NCI-H2107 treated with DMSO at 0.1 percent for 48 hours (cell line): Measurements from ENCODE around the gene TMC3.
"Not testable (repeated sequence)": the region's sequence is repeated elsewhere in the genome, so short reads cannot be mapped to it uniquely, and the experiment has no call there.

Experiments used
- DNase-seq: peaks from one replicate; lab custom pipeline; 2025; ENCODE audit not compliant: unreplicated experiment; lab: John Stamatoyannopoulos, UW

Gene TMC3

DNA sequence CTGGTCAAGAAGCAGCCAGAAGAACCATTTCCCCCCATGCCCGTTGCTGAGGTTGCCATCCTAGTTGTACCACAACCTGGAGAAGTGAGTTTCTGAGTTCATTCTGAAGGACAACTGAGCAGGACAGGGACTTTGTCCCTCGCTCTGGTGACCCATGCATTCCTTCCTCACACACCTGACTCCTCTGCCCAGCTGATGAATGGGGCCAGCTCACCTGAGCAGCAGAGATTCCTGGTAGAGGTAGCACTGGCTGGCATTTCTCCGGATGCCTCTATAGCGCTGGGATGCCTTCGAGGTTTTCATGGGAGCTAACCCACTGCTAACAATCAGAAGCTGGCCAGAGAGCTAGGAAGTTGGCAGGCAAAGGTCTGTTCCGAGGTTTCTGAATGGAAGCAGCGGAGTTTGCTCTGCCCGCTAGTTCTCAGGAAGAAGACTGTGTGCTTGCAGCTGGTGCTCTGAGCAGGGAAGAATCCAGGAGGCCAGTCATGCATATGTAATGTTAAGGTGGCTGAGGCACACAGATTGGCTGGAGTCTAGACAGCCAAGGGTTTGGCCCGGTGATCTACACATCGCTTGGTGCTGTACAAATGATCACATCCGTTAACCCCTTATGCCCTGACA, at the start of gene TMC3:
TMC3 (minus strand) TSS at position 439 of the 621 bp plus-strand sequence; CDS start at position 303, 136 bp downstream.
- DNase-seq, result no peak

DNA sequence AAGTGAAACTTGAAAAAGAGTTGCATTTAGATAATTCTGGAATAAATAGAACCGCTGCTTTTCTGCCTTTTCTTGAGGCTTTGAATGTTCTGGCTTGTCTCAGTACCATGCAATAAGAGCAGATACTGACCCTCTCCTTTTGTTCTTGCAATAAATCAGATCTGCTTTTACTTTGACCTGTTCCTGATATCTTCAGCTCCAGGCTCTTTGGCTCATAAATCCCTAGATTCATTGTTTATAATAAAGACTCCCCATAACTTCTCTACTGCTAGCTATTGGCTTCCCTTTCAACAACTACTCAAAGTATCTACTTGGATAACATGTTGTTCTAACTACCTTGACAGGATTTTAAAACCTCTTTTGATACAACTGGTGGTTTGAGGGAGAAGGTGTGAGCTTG, 47.4 kb upstream of the TMC3 start:
- no peak for DNase-seq

DNA sequence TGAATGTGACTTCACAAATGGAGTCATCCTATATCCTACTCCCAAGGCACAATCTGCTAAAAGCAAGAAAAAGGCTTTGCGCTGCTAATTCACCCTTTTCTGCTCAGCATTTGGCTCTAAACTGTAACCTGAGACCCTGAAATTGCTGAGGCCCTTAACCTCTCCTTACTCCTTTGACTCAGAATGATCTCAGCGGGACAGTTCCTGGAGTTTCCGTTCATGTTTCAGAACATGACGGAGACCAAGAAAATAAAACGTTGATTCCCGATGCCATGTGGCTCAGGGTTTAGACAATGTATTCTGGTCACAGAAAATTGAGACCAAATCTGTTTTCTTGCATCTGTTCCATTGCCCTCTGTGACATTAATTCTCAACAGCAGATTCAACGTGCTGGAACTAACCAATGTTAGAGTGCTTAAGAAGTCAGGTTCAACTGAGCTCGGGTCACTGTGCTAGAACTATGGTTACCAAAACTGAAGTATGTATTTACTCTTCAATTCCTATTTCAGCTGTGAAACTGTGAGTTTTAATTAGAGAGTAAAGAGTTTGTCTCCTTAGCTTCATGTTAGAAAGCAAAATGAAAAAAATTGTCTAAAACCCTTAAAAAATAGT, 45.4 kb upstream of the TMC3 start:
- peak; percentile 52 for DNase-seq

GRCh38 chr15:81418891-81419290, 44.9 kb upstream of the TMC3 start:
- no peak for DNase-seq

GRCh38 chr15:81418444-81418843, 44.4 kb upstream of the TMC3 start:
- no peak for DNase-seq

- not testable (repeated sequence) for DNase-seq
Measured at GRCh38 chr15:81414274-81414968, 40.4 kb upstream of the TMC3 start.

DNA sequence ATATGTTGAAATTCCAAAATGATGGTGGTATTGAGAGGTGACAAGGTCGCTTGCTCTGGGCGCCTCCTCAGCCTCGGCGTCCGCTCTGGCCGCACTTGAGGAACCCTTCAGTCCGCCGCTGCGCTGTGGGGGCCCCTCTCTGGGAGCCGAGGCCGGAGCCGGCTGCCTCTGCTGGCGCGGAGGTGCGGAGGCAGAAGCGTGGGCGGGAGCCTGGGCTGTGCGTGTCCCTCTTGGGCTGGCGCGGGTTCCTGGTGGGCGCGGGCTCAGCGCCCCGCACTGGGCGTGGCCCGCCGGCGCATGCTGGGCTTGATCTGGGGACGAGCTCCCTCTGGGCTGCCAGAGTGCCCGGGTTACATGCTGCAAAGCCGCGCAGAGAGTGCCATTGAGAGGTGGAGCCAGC, 39.8 kb upstream of the TMC3 start:
- no peak for DNase-seq

- no peak for DNase-seq
Measured at GRCh38 chr15:81411969-81412633, 38.1 kb upstream of the TMC3 start.

GRCh38 chr15:81411051-81411450, 37.0 kb upstream of the TMC3 start:
- DNase-seq, result no peak

GRCh38 chr15:81410318-81410753, 36.3 kb upstream of the TMC3 start:
- peak; percentile 45 for DNase-seq

- DNase-seq, result no peak
Measured at GRCh38 chr15:81407718-81408117, 33.7 kb upstream of the TMC3 start.

DNA sequence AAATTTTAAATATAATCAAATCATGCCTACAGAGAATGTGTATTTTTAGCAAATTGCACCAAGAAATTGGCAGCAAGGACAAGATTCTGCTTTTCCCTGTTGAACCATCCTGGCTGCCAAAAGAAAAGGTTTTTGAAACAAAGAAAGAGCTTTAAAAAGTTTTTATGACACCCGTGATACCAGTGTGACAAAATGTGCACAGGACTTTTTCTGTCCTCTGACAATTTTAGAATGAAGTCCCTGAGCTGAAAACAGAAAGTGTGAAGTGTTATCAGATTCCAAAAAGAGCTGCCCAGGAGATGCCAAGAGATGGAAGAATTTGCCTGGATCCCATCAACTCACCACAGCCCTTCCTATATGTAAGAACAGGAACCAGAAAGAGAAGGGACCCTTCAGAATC, 33.2 kb upstream of the TMC3 start:
- no peak for DNase-seq

GRCh38 chr15:81400640-81401236, 26.7 kb upstream of the TMC3 start:
- DNase-seq, result peak; percentile 4

GRCh38 chr15:81398910-81399551, 25.0 kb upstream of the TMC3 start:
- DNase-seq, result no peak

DNA sequence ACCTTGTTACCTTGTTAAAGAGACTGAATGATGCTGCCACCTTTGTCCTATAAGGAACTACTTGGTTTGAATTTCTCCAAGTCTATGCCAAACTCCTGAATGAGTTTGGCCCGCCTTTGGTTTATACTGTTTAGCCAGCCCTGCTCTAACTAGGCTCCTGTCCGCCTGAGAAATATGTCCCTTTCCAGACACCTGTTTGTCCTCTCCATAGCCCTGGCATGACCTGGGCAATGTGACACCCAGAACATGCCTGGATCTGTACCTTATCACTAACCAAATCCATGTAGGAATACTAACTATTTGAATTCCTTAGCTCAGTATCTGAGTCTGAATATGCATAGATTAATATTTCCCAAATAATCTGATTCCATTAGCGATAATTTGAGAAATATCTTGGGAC, 24.4 kb upstream of the TMC3 start:
- DNase-seq, result no peak

GRCh38 chr15:81394603-81395002, 20.6 kb upstream of the TMC3 start:
- no peak for DNase-seq

DNA sequence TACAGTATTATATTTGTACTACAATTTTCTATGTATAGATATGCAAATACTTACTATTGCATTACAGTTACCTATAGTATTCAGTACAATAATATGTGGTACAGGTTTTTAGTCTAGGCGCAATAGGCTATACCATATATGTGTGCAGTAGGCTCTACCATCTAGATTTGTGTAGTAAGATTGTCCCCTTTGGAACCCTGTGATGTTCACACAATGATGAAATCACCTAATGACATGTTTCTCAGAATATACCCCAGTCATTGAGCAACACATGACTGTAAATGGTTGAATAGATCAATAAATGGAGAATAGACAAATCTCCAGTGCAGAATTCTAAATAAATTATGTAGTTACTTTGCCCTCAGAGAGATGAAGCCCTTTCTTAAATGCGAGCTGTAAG, 17.6 kb upstream of the TMC3 start:
- DNase-seq, result no peak

- no peak for DNase-seq
Measured at GRCh38 chr15:81388436-81388770, 14.4 kb upstream of the TMC3 start.

DNA sequence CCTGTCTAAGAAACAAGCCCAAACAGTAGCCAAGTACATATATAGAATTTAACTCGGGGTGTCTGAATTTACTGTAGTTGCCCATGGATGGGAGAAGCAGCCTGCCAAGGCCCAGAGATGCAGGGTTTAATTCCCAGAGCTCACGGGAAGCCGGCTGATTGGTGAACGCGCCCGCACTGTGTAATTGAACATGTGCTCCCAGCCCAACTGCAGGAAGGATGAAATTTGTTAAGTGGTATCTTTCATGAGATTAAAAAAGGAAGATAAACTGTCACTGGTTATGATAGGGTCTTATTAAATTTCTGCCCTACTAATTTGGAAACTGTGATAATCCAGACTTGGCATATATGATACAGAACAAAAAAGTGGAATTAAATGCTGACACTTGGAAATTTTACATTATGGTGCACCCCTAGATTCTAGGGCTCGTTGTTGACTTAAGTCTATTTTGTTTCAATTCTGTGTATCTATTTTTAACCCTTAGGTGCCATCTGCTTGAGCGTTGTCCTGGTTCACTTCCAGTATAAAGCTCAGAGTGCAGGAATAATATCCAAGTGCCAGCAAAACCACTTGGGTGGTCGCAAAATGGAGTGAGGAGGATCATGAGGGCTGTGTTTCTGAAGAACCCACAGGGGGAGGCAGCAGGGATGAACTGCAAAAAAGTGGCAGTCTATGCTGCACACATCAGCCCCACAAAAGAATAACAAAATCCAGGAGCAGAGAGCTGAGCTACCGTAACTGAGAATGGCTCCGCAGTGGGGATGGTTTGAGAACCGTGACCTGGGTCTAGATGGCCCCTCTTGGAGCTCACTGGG, 13.8 kb upstream of the TMC3 start:
- no peak for DNase-seq

- no peak for DNase-seq
Measured at GRCh38 chr15:81386947-81387346, 12.9 kb upstream of the TMC3 start.
